IMR-90 (cell line): ENCODE results near the gene EPHB1. TPM values are rescaled to one million over a fixed set of nuclear protein-coding genes. Genes with fewer than 3 reads are reported as not detected.
"Not testable (repeated sequence)": the region's sequence is repeated elsewhere in the genome, so short reads cannot be mapped to it uniquely, and the experiment has no call there.

Source experiments
- ATAC-seq: fragments of 200-7000 bp; cut with Tn5 transposase; 2 replicates; pipeline ENCODE4 v1.9.1; 2020; ENCODE audit warnings: low read depth, mild to moderate bottlenecking, moderate library complexity
- BruUV-seq: library from RNA; stranded (reverse); fragments of 400-500 nt; replicated peaks from 2 replicates; lab custom pipeline; 2021; lab: Mats Ljungman, UMichigan
- CTCF ChIA-PET: fragments of 300-600 bp; formaldehyde crosslinking; extraction: SDS; loops from one replicate; lab custom pipeline; 2021; ENCODE audit warnings: antibody characterized with exemption; lab: Yijun Ruan, JAX
- POLR2A ChIA-PET: fragments of 300-600 bp; sonication (Branson Sonifier 250); formaldehyde crosslinking; loops from one replicate; lab custom pipeline; 2022; ENCODE audit warnings: antibody characterized with exemption; ENCODE audit not compliant: unreplicated experiment; lab: Charles Lee
- DNase-seq: peaks from one replicate; pipeline ENCODE4 v3.0.0; 2013
- H2AFZ ChIP-seq: replicated peaks from 2 replicates; pipeline ENCODE3; 2013; ENCODE audit warnings: low read length, mild to moderate bottlenecking; ENCODE audit not compliant: poor library complexity
- H2AK5ac ChIP-seq: 2 replicates; pipeline ENCODE4 v1.6.1; 2013; ENCODE audit warnings: low read depth, low read length, inconsistent platforms
- H2AK9ac ChIP-seq: replicated peaks from 2 replicates; pipeline ENCODE3; 2013; ENCODE audit warnings: mild to moderate bottlenecking, low read depth, low read length, moderate library complexity; ENCODE audit not compliant: poor library complexity
- H2BK120ac ChIP-seq: 2 replicates; pipeline ENCODE4 v1.6.1; 2013; ENCODE audit warnings: low read depth, low read length, inconsistent platforms
- H2BK15ac ChIP-seq: 3 replicates; pipeline ENCODE4 v1.6.1; 2013; ENCODE audit warnings: low read depth, low read length, inconsistent platforms
- H2BK20ac ChIP-seq: 2 replicates; pipeline ENCODE4 v1.6.1; 2013; ENCODE audit warnings: low read depth, mild to moderate bottlenecking, inconsistent platforms, low read length, moderate library complexity
- H2BK5ac ChIP-seq: 2 replicates; pipeline ENCODE4 v1.6.1; 2013; ENCODE audit warnings: mild to moderate bottlenecking, low read depth, low read length, inconsistent platforms; ENCODE audit not compliant: poor library complexity, severe bottlenecking
- H3K14ac ChIP-seq: replicated peaks from 2 replicates; pipeline ENCODE4 v1.6.1; 2013; ENCODE audit warnings: low read depth, low read length, inconsistent platforms
- H3K18ac ChIP-seq: 2 replicates; pipeline ENCODE4 v1.6.1; 2013; ENCODE audit warnings: low read depth, low read length, control low read depth
- H3K23ac ChIP-seq: 2 replicates; pipeline ENCODE4 v1.6.1; 2013; ENCODE audit warnings: low read depth, low read length, inconsistent platforms
- H3K27ac ChIP-seq: 2 replicates; pipeline ENCODE4 v1.5.1; 2013; ENCODE audit warnings: mild to moderate bottlenecking, control low read depth, low read length; ENCODE audit not compliant: insufficient read depth
- H3K27me3 ChIP-seq: 2 replicates; pipeline ENCODE4 v1.6.1; 2013; ENCODE audit warnings: low read length; ENCODE audit not compliant: control insufficient read depth, insufficient read depth
- H3K36me3 ChIP-seq: 2 replicates; pipeline ENCODE4 v1.6.1; 2013; ENCODE audit warnings: low read length, mixed read lengths; ENCODE audit not compliant: control insufficient read depth, insufficient read depth
- H3K4ac ChIP-seq: 2 replicates; pipeline ENCODE4 v1.6.1; 2013; ENCODE audit warnings: low read depth, low read length, inconsistent platforms
- H3K4me1 ChIP-seq: 2 replicates; pipeline ENCODE4 v1.6.1; 2013; ENCODE audit warnings: low read length, mixed read lengths; ENCODE audit not compliant: control insufficient read depth, insufficient read depth
- H3K4me2 ChIP-seq: 2 replicates; pipeline ENCODE4 v1.6.1; 2013; ENCODE audit warnings: low read depth, mild to moderate bottlenecking, control low read depth, low read length, moderate library complexity
- H3K4me3 ChIP-seq: 2 replicates; pipeline ENCODE4 v1.5.1; 2013; ENCODE audit warnings: low read depth, mild to moderate bottlenecking, control low read depth, low read length, moderate library complexity; ENCODE audit not compliant: insufficient read depth
- H3K56ac ChIP-seq: 2 replicates; pipeline ENCODE4 v1.6.1; 2013; ENCODE audit warnings: low read length, inconsistent platforms; ENCODE audit not compliant: insufficient read depth; ENCODE audit errors: extremely low read depth
- H3K79me1 ChIP-seq, 2 experiments: 2 replicates each; pipeline ENCODE4 v1.6.1; 2013; ENCODE audit warnings: low read length in 2 of 2, inconsistent platforms in 1 of 2, low read depth in 1 of 2
- H3K9ac ChIP-seq: 2 replicates; pipeline ENCODE4 v1.6.1; 2013; ENCODE audit warnings: low read depth, low read length, control low read depth
- H3K9me1 ChIP-seq: 2 replicates; pipeline ENCODE4 v1.6.1; 2013; ENCODE audit warnings: low read length, inconsistent platforms; ENCODE audit not compliant: insufficient read depth
- H3K9me3 ChIP-seq: 2 replicates; pipeline ENCODE4 v1.6.1; 2013; ENCODE audit warnings: low read length; ENCODE audit not compliant: control insufficient read depth, insufficient read depth
- H4K20me1 ChIP-seq: 2 replicates; pipeline ENCODE4 v1.6.1; 2013; ENCODE audit warnings: low read length, inconsistent platforms; ENCODE audit not compliant: insufficient read depth
- H4K5ac ChIP-seq: 2 replicates; pipeline ENCODE4 v1.6.1; 2013; ENCODE audit warnings: mild to moderate bottlenecking, low read depth, low read length, control low read depth
- H4K8ac ChIP-seq, 2 experiments: 2 replicates each; pipeline ENCODE4 v1.6.1; 2013; ENCODE audit warnings: low read depth in 2 of 2, low read length in 2 of 2, control low read depth in 1 of 2, inconsistent platforms in 1 of 2
- H4K91ac ChIP-seq: 2 replicates; pipeline ENCODE4 v1.6.1; 2013; ENCODE audit warnings: low read depth, low read length, inconsistent platforms; ENCODE audit not compliant: insufficient read depth
- BHLHE40 ChIP-seq: fragments of 150-350 bp; IDR thresholded peaks from 2 replicates; pipeline ENCODE4 v1.6.1; 2016; ENCODE audit warnings: mild to moderate bottlenecking, low read depth, low read length
- MAFK ChIP-seq: IDR thresholded peaks from 2 replicates; pipeline ENCODE4 v1.6.1; 2012; ENCODE audit warnings: low read depth, low read length, improper control_type of control experiment
- MXI1 ChIP-seq: IDR thresholded peaks from 2 replicates; pipeline ENCODE4 v1.6.1; 2012; ENCODE audit warnings: low read depth, mild to moderate bottlenecking, low read length, moderate library complexity, borderline replicate concordance
- POLR2A ChIP-seq: IDR thresholded peaks from 2 replicates; pipeline ENCODE4 v1.6.1; 2012; ENCODE audit warnings: mild to moderate bottlenecking, low read depth, low read length
- RAD21 ChIP-seq: IDR thresholded peaks from 2 replicates; pipeline ENCODE4 v1.6.1; 2012; ENCODE audit warnings: low read length, improper control_type of control experiment
- WGBS, 2 experiments: methylation state at CpG; one replicate each; pipeline versions ENCODE4 v1.1.5 to v1.1.7; 2013; ENCODE audit warnings: missing lambda C conversion rate in 2 of 2; ENCODE audit not compliant: insufficient read length in 1 of 2; ENCODE audit errors: extremely low coverage in 2 of 2; 5-methylcytosine and 5-hydroxymethylcytosine counted together
- dilution Hi-C: fragments of 300-500 bp; cut with HindIII; formaldehyde crosslinking; loops from one replicate; pipeline ENCODE4 v1.14.3; 2018; ENCODE audit warnings: low sequenced_read_pairs; ENCODE audit not compliant: unreplicated experiment
- in situ Hi-C: fragments of 300-500 bp; cut with MboI; formaldehyde crosslinking; loops from 3 replicates; pipeline ENCODE4 v1.14.3; 2019; ENCODE audit warnings: low sequenced_read_pairs, inconsistent platforms, mixed read lengths
- intact Hi-C: fragments of 100-400 bp; cut with micrococcal nuclease; formaldehyde crosslinking; loops from 2 replicates; pipeline ENCODE4 v1.10.0; 2022
- polyA plus RNA-seq, 3 experiments: library from polyadenylated mRNA; depleted of rRNA; stranded (reverse); fragments of >200 nt; gene quantifications; 2 replicates each; pipeline ENCODE4 v1.2.3, GENCODE V29; 2012; ENCODE audit warnings: low replicate concordance in 1 of 3
- total RNA-seq: library from RNA; depleted of rRNA; stranded (reverse); fragments of >200 nt; gene quantifications from 2 replicates; pipeline ENCODE4 v1.2.3, GENCODE V29; 2012

Gene EPHB1
- total and polyA plus RNA-seq, 2 of the 4 experiments (the other 2 are of a cell fraction), result 0.17 to 0.36 TPM

- Histone ChIP-seq H3K4ac (no peak overlapping the region), H3K9ac (no peak overlapping the region), H3K36me3 (no peaks in the 10 kb centered on the region), H4K20me1 (no peaks in the 10 kb centered on the region), H2BK20ac (no peak overlapping the region), H3K18ac (no peak overlapping the region), H4K5ac (no peak overlapping the region), H3K4me3 (no peak overlapping the region), H3K9me1 (no peaks in the 10 kb centered on the region), H3K56ac (no peak overlapping the region), H4K91ac (no peak overlapping the region), H3K23ac (no peak overlapping the region), H3K27me3 (no peaks in the 10 kb centered on the region; the same call in 1 of the 2 replicates), H2BK15ac (no peak overlapping the region), H3K79me1 (no peaks in the 10 kb centered on the region), H2BK120ac (no peak overlapping the region), H3K4me2 (no peak overlapping the region), H3K14ac (no peak overlapping the region), H3K9me3 (no peaks in the 10 kb centered on the region), H3K27ac (no peak overlapping the region), H3K4me1 (no peaks in the 10 kb centered on the region), H4K8ac (no peak overlapping the region), H2BK5ac (no peak overlapping the region), H2AFZ (no peak overlapping the region), H2AK5ac (no peak overlapping the region), H2AK9ac (no peak overlapping the region)
- 80% methylated on average over 1 of the region's 5 CpGs; no CpG with 5 or more reads in 1 of the 2 experiments for WGBS, 2 experiments
- no peak for ATAC-seq
- in situ Hi-C loops (loop anchor here (25.0 kb wide), 1 partner anchor 1260 kb away; no protein-coding TSS in a partner anchor), dilution Hi-C loops (no loop called here), intact Hi-C loops (no loop called here)
- ChIA-PET CTCF (no interaction called here), POLR2A (no interaction called here)
- no TSS peak for BruUV-seq
- no peak for TF ChIP-seq MAFK
- no peak for TF ChIP-seq RAD21
- no peak for TF ChIP-seq MXI1
- TF ChIP-seq POLR2A, result no peak
- no peak for TF ChIP-seq BHLHE40
- no peak for DNase-seq
These were observed 17.7 kb upstream of the EPHB1 start for GRCh38 chr3:134777341-134777740.

- ATAC-seq, H2AK9ac ChIP-seq, H2BK20ac ChIP-seq, BruUV-seq, H3K14ac ChIP-seq, dilution Hi-C loops, H4K91ac ChIP-seq, DNase-seq, H3K9me3 ChIP-seq, H3K79me1 ChIP-seq, H3K4me2 ChIP-seq, H3K56ac ChIP-seq, H2BK120ac ChIP-seq, H2BK15ac ChIP-seq, H3K9ac ChIP-seq, H4K20me1 ChIP-seq, H2AK5ac ChIP-seq, intact Hi-C loops, H3K27me3 ChIP-seq, CTCF ChIA-PET, H3K9me1 ChIP-seq, H4K8ac ChIP-seq, H2BK5ac ChIP-seq, H3K4ac ChIP-seq, H3K36me3 ChIP-seq, H3K23ac ChIP-seq, H3K27ac ChIP-seq, H4K5ac ChIP-seq, H3K4me1 ChIP-seq, H3K18ac ChIP-seq, H2AFZ ChIP-seq, H3K4me3 ChIP-seq, POLR2A ChIA-PET: not testable (repeated sequence)
- in situ Hi-C loops, result loop anchor here (25.0 kb wide), 1 partner anchor 1249 kb away; no protein-coding TSS in a partner anchor
- 83% methylated on average over 3 of the region's 4 CpGs; no CpG with 5 or more reads in 1 of the 2 experiments for WGBS, 2 experiments
These were observed 6.8 kb upstream of the EPHB1 start for GRCh38 chr3:134788283-134788682.
